ENCODE results near the gene FAM81A. TPM values are rescaled to one million over a fixed set of nuclear protein-coding genes. Genes with fewer than 3 reads are reported as not detected.

The FAM81A gene
- polyA plus RNA-seq, 1 donor from 2014 or later, result 5.0 TPM

GRCh38 chr15:59447367-59447766 lies 9.4 kb downstream of the FAM81A start:
- Histone ChIP-seq H3F3A (ENCODE audit: insufficient read depth, low read length, poor library complexity, severe bottlenecking) (no peaks in the 10 kb centered on the region), H3K4me2 (ENCODE audit: low read length) (no peak overlapping the region), H3K4me3 (ENCODE audit: low read length) (no peak overlapping the region), H3K9ac (ENCODE audit: low read length) (no peak overlapping the region), H4K20me1 (ENCODE audit: insufficient read depth) (no peaks in the 10 kb centered on the region), H3K27ac (ENCODE audit: low read length) (no peak overlapping the region), H2AFZ (ENCODE audit: low read depth, low read length) (no peak overlapping the region), H3K79me2 (replicated peaks; ENCODE audit: insufficient read depth, low read length) (no peaks in the 10 kb centered on the region), H3K27me3 (ENCODE audit: insufficient read depth, low read depth, low read length) (no peaks in the 10 kb centered on the region), H3K9me2 (ENCODE audit: insufficient read depth, low read length) (no peaks in the 10 kb centered on the region), H3K9me3 (ENCODE audit: low read length) (no peaks in the 10 kb centered on the region), H3K36me3 (ENCODE audit: insufficient read depth, low read length) (no peaks in the 10 kb centered on the region)
- TF ChIP-seq POLR2AphosphoS5 (IDR thresholded peaks at IDR 0.05), result no peak
- TF ChIP-seq, protein P1, sequence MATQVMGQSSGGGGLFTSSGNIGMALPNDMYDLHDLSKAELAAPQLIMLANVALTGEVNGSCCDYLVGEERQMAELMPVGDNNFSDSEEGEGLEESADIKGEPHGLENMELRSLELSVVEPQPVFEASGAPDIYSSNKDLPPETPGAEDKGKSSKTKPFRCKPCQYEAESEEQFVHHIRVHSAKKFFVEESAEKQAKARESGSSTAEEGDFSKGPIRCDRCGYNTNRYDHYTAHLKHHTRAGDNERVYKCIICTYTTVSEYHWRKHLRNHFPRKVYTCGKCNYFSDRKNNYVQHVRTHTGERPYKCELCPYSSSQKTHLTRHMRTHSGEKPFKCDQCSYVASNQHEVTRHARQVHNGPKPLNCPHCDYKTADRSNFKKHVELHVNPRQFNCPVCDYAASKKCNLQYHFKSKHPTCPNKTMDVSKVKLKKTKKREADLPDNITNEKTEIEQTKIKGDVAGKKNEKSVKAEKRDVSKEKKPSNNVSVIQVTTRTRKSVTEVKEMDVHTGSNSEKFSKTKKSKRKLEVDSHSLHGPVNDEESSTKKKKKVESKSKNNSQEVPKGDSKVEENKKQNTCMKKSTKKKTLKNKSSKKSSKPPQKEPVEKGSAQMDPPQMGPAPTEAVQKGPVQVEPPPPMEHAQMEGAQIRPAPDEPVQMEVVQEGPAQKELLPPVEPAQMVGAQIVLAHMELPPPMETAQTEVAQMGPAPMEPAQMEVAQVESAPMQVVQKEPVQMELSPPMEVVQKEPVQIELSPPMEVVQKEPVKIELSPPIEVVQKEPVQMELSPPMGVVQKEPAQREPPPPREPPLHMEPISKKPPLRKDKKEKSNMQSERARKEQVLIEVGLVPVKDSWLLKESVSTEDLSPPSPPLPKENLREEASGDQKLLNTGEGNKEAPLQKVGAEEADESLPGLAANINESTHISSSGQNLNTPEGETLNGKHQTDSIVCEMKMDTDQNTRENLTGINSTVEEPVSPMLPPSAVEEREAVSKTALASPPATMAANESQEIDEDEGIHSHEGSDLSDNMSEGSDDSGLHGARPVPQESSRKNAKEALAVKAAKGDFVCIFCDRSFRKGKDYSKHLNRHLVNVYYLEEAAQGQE (IDR thresholded peaks at IDR 0.05; ENCODE audit: borderline replicate concordance), result no peak
- no peak for TF ChIP-seq EZH2 (IDR thresholded peaks at IDR 0.05; ENCODE audit: borderline replicate concordance, insufficient read depth, low read length, poor library complexity, severe bottlenecking)
- TF ChIP-seq EP300 (conservative IDR thresholded peaks at IDR 0.05; ENCODE audit: poor library complexity, severe bottlenecking), result no peak
- TF ChIP-seq SMC3 (conservative IDR thresholded peaks at IDR 0.05; ENCODE audit: poor library complexity), result no peak
- TF ChIP-seq RAD21 (conservative IDR thresholded peaks at IDR 0.05), result no peak

GRCh38 chr15:59448871-59449270 lies 10.9 kb downstream of the FAM81A start:
- Histone ChIP-seq H3K36me3 (ENCODE audit: insufficient read depth, low read length) (no peaks in the 10 kb centered on the region), H3K27ac (ENCODE audit: low read length) (no peak overlapping the region), H3K9me3 (ENCODE audit: low read length) (no peaks in the 10 kb centered on the region), H3K79me2 (replicated peaks; ENCODE audit: insufficient read depth, low read length) (no peaks in the 10 kb centered on the region), H2AFZ (ENCODE audit: low read depth, low read length) (no peak overlapping the region), H3K4me3 (ENCODE audit: low read length) (no peak overlapping the region), H4K20me1 (ENCODE audit: insufficient read depth) (no peaks in the 10 kb centered on the region), H3K4me2 (ENCODE audit: low read length) (no peak overlapping the region), H3K9ac (ENCODE audit: low read length) (no peak overlapping the region), H3K9me2 (ENCODE audit: insufficient read depth, low read length) (no peaks in the 10 kb centered on the region), H3F3A (ENCODE audit: insufficient read depth, low read length, poor library complexity, severe bottlenecking) (no peaks in the 10 kb centered on the region), H3K27me3 (ENCODE audit: insufficient read depth, low read depth, low read length) (no peaks in the 10 kb centered on the region)
- TF ChIP-seq POLR2AphosphoS5 (IDR thresholded peaks at IDR 0.05) (no peak), EP300 (conservative IDR thresholded peaks at IDR 0.05; ENCODE audit: poor library complexity, severe bottlenecking) (no peak), RAD21 (conservative IDR thresholded peaks at IDR 0.05) (no peak), SMC3 (conservative IDR thresholded peaks at IDR 0.05; ENCODE audit: poor library complexity) (no peak), EZH2 (IDR thresholded peaks at IDR 0.05; ENCODE audit: borderline replicate concordance, insufficient read depth, low read length, poor library complexity, severe bottlenecking) (no peak), MXI1 (conservative IDR thresholded peaks at IDR 0.05; ENCODE audit: poor library complexity, severe bottlenecking) (no peak), TAF1 (IDR thresholded peaks at IDR 0.05; ENCODE audit: low read depth) (no peak)
- TF ChIP-seq, protein P2, sequence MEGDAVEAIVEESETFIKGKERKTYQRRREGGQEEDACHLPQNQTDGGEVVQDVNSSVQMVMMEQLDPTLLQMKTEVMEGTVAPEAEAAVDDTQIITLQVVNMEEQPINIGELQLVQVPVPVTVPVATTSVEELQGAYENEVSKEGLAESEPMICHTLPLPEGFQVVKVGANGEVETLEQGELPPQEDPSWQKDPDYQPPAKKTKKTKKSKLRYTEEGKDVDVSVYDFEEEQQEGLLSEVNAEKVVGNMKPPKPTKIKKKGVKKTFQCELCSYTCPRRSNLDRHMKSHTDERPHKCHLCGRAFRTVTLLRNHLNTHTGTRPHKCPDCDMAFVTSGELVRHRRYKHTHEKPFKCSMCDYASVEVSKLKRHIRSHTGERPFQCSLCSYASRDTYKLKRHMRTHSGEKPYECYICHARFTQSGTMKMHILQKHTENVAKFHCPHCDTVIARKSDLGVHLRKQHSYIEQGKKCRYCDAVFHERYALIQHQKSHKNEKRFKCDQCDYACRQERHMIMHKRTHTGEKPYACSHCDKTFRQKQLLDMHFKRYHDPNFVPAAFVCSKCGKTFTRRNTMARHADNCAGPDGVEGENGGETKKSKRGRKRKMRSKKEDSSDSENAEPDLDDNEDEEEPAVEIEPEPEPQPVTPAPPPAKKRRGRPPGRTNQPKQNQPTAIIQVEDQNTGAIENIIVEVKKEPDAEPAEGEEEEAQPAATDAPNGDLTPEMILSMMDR (IDR thresholded peaks at IDR 0.05; ENCODE audit: poor library complexity, severe bottlenecking), result no peak
- TF ChIP-seq, protein P1 (IDR thresholded peaks at IDR 0.05; ENCODE audit: borderline replicate concordance), result no peak
